GM19395 (cell line): ENCODE data around the gene WNK1.
A peak's percentile ranks its signal among the peaks of the same experiment; 100 is the strongest.
"Not testable (repeated sequence)": the region's sequence is repeated elsewhere in the genome, so short reads cannot be mapped to it uniquely, and the experiment has no call there.

Experiments used
- ATAC-seq: cut with Tn5 transposase; IDR thresholded peaks from one replicate; pipeline ENCODE4 v1.9.1; 2021; ENCODE audit warnings: mild to moderate bottlenecking, moderate library complexity; ENCODE audit not compliant: unreplicated experiment

The WNK1 gene

DNA sequence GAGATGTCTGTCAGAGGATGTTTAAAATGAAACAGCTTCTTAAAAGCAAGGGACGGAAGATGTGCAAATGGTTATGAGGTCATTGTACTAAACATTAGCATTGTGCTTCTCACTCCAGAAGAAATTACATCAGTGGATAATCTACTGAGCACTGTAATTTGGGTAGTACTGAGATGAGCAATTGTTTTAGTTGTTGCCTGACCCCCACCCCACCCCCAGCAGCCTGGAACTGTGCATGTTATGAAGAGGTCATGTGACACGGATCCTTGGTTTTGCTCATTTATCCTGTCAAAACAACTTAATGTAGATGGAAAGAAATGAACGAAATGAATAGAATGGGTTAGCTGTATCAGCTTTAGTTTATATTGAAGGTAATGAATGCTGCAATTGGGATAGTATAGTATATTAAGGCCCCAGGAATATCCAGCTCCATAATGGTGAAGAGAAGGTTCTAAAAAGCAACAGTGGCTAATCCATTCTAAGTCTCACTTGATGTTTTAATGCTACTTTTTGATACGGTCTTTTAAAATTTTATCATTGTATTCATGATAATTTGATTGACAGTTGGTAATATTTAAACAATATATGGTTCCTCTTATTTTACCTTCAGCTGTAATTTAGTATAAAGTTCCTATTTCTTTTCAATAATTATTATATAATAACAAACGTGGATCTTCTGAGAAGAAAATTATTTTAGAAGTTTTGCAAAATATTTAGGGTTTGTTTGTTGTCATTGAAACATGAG, 58.5 kb downstream of the WNK1 start:
- ATAC-seq = peak; percentile 67

DNA sequence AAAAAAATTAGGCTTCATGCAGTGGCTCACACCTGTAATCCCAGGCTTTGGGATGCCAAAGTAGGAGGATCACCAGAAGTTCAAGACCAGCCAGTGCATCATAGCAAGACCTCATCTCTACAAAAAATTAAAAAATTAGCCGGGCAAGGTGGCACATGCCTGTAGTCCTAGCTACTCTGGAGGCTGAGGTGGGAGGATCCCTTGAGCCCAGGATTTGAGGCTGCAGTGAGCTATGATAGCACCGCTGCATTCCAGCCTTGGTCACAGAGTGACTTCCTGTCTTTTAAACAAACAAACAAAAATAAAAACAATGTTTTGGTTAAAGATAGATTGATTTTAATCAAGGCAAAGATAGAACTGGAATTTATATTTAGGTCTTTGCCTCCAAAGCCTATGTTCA, 60.6 kb downstream of the WNK1 start:
- ATAC-seq = no peak

DNA sequence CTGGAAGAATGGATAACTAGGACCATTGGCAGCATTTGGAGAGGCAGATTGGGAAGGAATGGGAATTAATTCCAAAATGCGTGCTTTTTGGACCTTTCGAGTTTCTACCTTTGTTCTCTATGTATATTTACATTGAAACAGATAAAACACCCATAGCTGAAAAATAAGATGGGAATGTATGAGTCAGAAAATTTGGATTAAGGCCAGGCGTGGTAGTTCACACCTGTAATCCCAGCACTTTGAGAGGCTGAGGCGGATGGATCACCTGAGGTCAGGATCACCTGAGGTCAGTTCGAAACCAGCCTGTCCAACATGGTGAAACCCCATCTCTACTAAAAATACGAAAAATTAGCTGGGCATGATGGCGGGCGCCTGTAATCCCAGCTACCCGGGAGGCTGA, 65.1 kb downstream of the WNK1 start:
- ATAC-seq = not testable (repeated sequence)

DNA sequence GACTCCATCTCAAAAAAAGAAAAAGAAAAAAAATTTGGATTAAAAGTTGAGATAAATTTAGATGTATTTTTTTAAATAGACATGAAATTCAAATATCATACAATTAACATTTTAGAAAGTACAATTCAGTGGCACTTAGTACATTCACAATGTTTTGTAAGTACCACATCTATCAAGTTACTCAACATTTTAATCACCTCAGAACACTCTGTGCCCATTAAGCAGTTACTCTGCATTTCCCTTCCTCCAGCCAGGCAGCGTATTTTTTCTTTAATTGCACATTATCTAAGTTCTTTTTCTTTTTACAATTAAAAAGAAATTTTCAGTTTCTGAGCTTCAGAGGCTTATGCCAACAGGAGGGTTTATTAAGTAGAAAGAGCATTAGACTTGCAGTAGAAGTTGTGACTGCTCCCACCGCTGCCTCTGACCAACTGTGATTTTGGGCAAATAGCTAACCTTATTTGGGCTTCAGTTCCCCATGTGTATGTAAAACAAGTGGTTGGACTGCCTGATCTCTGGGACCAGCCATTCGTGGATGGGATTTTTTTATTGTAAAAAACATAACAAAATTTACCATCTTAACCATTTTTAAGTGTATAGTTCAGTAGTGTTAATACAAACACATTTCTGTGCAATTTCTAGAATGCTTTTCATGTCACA, 65.7 kb downstream of the WNK1 start:
- no peak for ATAC-seq

GRCh38 chr12:818733-819132, 66.4 kb downstream of the WNK1 start:
- no peak for ATAC-seq

DNA sequence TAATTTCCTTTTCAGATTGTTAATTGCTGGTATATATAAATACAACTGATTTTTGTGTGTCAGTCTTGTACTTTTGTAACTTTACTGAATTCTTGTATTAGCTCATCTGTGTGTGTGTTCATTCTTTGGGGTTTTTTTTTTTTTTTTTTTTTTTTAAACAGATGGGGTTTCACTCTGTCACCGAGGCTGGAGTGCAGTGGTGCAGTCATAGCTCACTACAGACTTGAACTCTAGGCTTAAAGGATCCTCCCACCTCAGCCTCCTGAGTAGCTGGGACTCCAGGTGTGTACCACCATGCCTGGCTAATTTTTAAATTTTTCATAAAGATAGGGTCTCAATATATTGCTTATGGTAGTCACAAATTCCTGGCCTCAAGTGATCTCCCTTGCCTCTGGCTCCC, 68.0 kb downstream of the WNK1 start:
- ATAC-seq = no peak

DNA sequence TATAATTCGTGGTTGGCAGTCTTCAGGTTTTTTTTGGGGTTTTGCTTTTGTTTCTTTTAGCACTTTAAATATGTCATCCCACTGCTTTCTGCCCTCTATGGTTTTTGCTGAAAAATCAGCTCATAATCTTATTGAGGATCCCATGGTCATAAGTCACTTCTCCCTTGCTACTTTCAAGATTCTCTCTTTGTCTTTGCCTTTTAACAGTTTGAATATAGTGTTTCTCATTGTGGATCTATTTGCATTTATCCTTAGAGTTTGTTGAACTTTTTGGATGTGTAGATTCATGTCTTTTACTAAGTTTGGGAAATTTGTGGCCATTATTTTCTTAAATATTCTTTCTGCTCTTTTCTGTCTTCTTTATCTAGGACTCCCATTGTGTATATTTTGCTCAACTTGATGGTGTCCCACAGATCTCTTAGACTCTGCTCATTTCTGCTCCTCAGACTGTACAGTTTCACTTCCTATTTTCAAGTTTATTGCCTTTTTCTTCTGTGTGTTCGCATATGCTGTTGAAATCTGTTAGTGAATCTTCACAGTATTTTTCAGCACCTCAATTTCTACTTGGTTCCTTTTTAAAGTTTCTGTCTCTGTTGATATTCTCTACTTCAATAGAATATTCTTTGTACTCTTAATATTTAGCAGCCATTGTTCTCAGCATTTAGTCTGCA, 70.8 kb downstream of the WNK1 start:
- ATAC-seq = peak; percentile 93

DNA sequence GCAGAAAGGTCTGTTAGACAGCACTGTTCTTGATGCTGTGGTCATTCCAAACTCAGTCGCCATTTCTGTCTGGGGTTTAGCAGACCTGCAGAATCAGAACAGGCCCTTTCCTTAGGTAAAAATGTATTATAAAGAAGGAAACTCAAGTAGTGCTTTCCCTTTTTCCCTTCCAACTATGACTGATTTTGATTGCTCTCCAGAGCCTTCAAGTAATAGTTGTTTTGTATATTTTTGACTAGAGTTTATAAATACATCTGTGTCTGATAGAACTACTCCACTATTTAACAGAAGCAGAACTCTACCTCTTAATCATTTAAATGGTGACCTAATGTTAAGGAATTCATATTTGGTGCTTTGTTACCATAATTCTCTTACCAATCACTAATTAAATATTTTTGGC, 74.0 kb downstream of the WNK1 start:
- ATAC-seq = no peak

- ATAC-seq = no peak
These were observed 76.5 kb downstream of the WNK1 start for GRCh38 chr12:828726-829395.

DNA sequence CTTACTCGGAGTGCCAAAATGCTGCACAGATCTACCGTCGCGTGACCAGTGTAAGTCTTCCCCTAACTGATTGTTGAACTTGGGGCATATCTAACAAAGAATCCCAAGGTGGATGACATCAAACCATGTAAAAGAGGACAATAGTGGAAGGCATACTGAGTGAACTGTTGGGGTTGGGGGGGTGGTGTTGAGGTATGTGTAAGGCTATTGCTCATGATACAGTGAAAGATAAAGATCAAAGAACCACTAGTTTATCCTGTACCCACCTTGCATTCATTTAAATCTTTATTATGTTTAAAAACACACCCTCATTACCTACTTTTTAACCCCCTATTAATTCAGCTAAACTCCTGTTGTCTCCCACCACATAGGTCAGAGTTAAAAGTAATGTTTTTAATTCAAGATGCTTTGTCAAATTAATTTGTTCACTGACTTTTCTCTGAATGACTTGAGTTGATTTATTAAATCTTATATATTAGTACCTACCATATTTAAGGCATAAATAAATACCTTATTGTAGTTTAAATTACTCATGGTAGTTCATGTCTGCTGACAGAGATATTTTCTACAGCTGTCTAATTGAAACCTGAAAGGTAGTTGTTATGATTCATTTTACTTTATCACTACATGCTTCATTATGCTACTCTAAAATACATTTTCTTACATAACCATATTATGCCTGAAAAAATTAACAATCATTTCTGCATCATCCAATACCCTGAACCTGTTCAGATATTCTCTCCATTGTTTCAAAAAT, 77.9 kb downstream of the WNK1 start:
- no peak for ATAC-seq

GRCh38 chr12:835754-836518, 83.6 kb downstream of the WNK1 start:
- no peak for ATAC-seq

GRCh38 chr12:836952-837351, 84.6 kb downstream of the WNK1 start:
- no peak for ATAC-seq

DNA sequence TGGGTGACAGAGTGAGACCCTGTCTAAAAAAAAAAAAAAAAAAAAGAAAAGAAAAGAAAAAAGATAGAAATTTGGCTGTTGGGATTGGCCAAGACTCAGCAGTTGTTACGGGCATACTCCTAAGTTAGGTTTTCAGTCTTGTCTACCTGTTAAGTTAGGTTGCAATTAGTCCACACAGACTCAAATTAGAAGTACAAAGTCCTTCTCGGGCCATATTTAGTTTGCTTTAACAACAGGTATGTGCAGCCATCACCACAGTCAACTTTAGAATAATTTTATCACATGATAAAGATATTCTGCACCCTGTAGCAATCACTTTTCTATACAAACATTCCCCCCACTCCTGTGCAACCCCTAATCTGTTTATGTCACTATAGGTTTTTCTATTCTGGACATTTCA, 85.2 kb downstream of the WNK1 start:
- ATAC-seq = no peak

- no peak for ATAC-seq
These were observed 91.2 kb downstream of the WNK1 start for GRCh38 chr12:843609-844008.

DNA sequence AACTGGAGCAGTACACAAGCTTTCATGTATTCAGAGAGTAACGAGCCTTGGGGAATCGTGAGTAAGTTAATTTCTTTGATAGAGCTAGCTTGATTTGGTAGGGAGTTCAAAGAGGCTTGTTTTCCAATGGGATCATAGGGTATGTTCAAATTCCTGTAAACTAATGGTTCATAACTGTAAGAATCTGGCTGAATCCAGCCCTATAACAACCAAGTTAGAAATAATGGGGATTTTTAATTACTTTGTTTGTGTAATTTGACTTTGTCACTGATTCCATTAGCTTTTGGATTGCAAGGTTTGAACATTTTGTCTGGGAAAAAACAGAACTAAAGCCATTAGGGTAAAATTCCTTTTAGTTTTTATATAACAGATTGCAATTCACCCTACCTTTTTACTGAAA, 94.0 kb downstream of the WNK1 start:
- ATAC-seq = no peak

DNA sequence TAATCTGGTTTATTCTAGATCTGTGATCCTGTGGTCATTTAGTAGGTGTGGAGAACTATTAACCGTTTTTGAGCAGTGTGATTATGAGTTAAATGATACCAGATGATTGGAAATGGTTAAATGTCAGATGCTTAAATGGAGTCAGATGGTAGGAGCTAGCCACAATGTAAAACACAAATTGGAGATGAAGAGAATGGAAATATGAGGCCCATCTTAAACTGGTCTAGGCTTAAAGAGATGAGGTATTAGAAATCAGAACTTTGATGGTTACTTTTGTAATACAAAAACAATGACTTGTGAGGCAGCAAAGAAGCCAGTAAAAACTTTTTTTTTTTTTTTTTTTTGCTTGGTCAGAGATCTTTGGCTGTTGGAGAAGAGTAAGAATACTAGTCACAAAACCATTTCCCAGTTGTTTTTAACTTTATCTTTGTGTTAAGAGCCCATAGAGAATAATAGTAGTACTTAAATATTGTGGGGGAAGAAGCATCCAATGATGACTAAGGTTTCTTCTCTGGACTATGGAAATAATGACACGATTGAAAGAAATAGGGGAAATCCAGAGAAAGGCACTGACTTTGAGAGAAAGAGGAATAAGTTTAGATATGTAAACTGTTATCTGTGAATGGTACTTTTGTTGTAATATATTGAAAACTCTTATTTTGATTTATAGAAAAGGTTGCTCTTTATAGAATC, 95.9 kb downstream of the WNK1 start:
- no peak for ATAC-seq

- ATAC-seq = no peak
These were observed 96.6 kb downstream of the WNK1 start for GRCh38 chr12:848882-849527.

DNA sequence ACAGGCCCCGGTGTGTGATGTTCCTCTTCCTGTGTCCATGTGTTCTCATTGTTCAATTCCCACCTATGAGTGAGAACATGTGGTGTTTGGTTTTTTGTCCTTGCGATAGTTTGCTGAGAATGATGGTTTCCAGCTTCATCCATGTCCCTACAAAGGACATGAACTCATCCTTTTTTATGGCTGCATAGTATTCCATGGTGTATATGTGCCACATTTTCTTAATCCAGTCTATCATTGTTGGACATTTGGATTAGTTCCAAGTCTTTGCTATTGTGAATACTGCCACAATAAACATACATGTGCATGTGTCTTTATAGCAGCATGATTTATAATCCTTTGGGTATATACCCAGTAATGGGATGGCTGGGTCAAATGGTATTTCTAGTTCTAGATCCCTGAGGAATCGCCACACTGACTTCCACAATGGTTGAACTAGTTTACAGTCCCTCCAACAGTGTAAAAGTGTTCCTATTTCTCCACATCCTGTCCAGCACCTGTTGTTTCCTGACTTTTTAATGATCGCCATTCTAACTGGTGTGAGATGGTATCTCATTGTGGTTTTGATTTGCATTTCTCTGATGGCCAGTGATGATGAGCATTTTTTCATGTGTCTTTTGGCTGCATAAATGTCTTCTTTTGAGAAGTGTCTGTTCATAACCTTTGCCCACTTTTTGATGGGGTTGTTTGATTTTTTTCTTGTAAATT, 97.5 kb downstream of the WNK1 start:
- not testable (repeated sequence) for ATAC-seq
